ENCODE results near the gene RAB31. TPM values are rescaled to one million over a fixed set of nuclear protein-coding genes. Genes with fewer than 3 reads are reported as not detected.
"Not testable (repeated sequence)": the region's sequence is repeated elsewhere in the genome, so short reads cannot be mapped to it uniquely, and the experiment has no call there.

Gene RAB31
- total and polyA plus RNA-seq, 5 experiments from 2014 or later = 0.74 to 2.2 (median 1.3) TPM

- H3K27me3 Mint-ChIP-seq, POLR2A ChIA-PET, H3K4me1 Mint-ChIP-seq, H3K4me3 Mint-ChIP-seq, ATAC-seq, DNase-seq, H3K27ac Mint-ChIP-seq, H3K36me3 Mint-ChIP-seq, H3K9me3 Mint-ChIP-seq: not testable (repeated sequence)
Measured at GRCh38 chr18:9857479-9857998, 149.4 kb downstream of the RAB31 start.

GRCh38 chr18:9858642-9859041 is 150.5 kb downstream of the RAB31 start:
- H3K4me3 Mint-ChIP-seq = no peak overlapping the region
- POLR2A ChIA-PET = no interaction called here
- no peak overlapping the region for H3K27ac Mint-ChIP-seq

GRCh38 chr18:9859232-9859631 is 151.1 kb downstream of the RAB31 start:
- POLR2A ChIA-PET = no interaction called here
- no peak for DNase-seq
- ATAC-seq = no peak
- Mint-ChIP-seq H3K4me1 (peaks cover 0 to 3% (median 0%) of the 10 kb centered on the region in 4 donors), H3K27ac (no peak overlapping the region), H3K4me3 (no peak overlapping the region), H3K36me3 (no peaks in the 10 kb centered on the region), H3K9me3 (peaks cover 0 to 1% (median 0%) of the 10 kb centered on the region in 9 donors), H3K27me3 (peaks cover 0 to 7% (median 3%) of the 10 kb centered on the region in 5 donors)

More at GRCh38 chr18:9858642-9859041, 150.5 kb downstream of the RAB31 start:
- H3K36me3 Mint-ChIP-seq = no peaks in the 10 kb centered on the region
- no peak for ATAC-seq
- H3K4me1 Mint-ChIP-seq = peaks cover 0 to 3% (median 0%) of the 10 kb centered on the region in 4 donors
- DNase-seq = no peak
- H3K27me3 Mint-ChIP-seq = peaks cover 0 to 7% (median 3%) of the 10 kb centered on the region in 5 donors
- H3K9me3 Mint-ChIP-seq = peaks cover 0 to 1% (median 0%) of the 10 kb centered on the region in 9 donors

- ATAC-seq (no peak), DNase-seq (no peak)
- no peak overlapping the region for H3K4me3 Mint-ChIP-seq
- peaks cover 0 to 3% (median 0%) of the 10 kb centered on the region in 4 donors for H3K4me1 Mint-ChIP-seq
- H3K27me3 Mint-ChIP-seq = peaks cover 0 to 7% (median 4%) of the 10 kb centered on the region in 5 donors
- H3K36me3 Mint-ChIP-seq = peaks cover 0 to 5% (median 2%) of the 10 kb centered on the region in 3 donors
- no peak overlapping the region for H3K27ac Mint-ChIP-seq
- POLR2A ChIA-PET = interaction anchor here (0.7 kb wide), 1 partner anchor 65 kb away, joined by 7 read pairs; no protein-coding TSS in a partner anchor
- peaks cover 0 to 10% (median 6%) of the 10 kb centered on the region in 9 donors for H3K9me3 Mint-ChIP-seq
Measured at GRCh38 chr18:9860682-9861081, 152.6 kb downstream of the RAB31 start.

- Mint-ChIP-seq H3K27me3 (peaks cover 0 to 12% (median 4%) of the 10 kb centered on the region in 5 donors), H3K36me3 (peaks cover 0 to 10% (median 7%) of the 10 kb centered on the region in 3 donors), H3K4me1 (peaks cover 0 to 3% (median 0%) of the 10 kb centered on the region in 4 donors), H3K9me3 (peaks cover 0 to 14% (median 11%) of the 10 kb centered on the region in 9 donors), H3K4me3 (no peak overlapping the region), H3K27ac (no peak overlapping the region)
- ATAC-seq (no peak), DNase-seq (no peak)
- POLR2A ChIA-PET = interaction anchor here (0.7 kb wide), 1 partner anchor 65 kb away, joined by 7 read pairs; no protein-coding TSS in a partner anchor
Measured at GRCh38 chr18:9861157-9861556, 153.1 kb downstream of the RAB31 start.

- peaks cover 0 to 3% (median 0%) of the 10 kb centered on the region in 4 donors for H3K4me1 Mint-ChIP-seq
- H3K9me3 Mint-ChIP-seq = peaks cover 2 to 20% (median 17%) of the 10 kb centered on the region in 9 donors
- DNase-seq (no peak), ATAC-seq (no peak)
- POLR2A ChIA-PET = interaction anchor here (0.6 kb wide), 1 partner anchor 12 kb away, joined by 3 read pairs; no protein-coding TSS in a partner anchor
- peaks cover 0 to 12% (median 9%) of the 10 kb centered on the region in 3 donors for H3K36me3 Mint-ChIP-seq
- H3K27me3 Mint-ChIP-seq = peaks cover 0 to 14% (median 4%) of the 10 kb centered on the region in 5 donors
- no peak overlapping the region for H3K4me3 Mint-ChIP-seq
- no peak overlapping the region for H3K27ac Mint-ChIP-seq
Measured at GRCh38 chr18:9861933-9862332, 153.8 kb downstream of the RAB31 start.

- no peak overlapping the region for H3K27ac Mint-ChIP-seq
- H3K36me3 Mint-ChIP-seq = peaks cover 0 to 12% (median 9%) of the 10 kb centered on the region in 3 donors
- no peak for DNase-seq
Measured at GRCh38 chr18:9862686-9863085, 154.6 kb downstream of the RAB31 start.

GRCh38 chr18:9863282-9863681 is 155.2 kb downstream of the RAB31 start:
- POLR2A ChIA-PET = no interaction called here
- no peak overlapping the region for H3K4me3 Mint-ChIP-seq
- peaks cover 0 to 12% (median 9%) of the 10 kb centered on the region in 3 donors for H3K36me3 Mint-ChIP-seq
- H3K27ac Mint-ChIP-seq = no peak overlapping the region
- peaks cover 0 to 3% (median 0%) of the 10 kb centered on the region in 4 donors for H3K4me1 Mint-ChIP-seq
- H3K9me3 Mint-ChIP-seq = peaks cover 4 to 25% (median 18%) of the 10 kb centered on the region in 9 donors
- DNase-seq (no peak), ATAC-seq (no peak)
- peaks cover 0 to 14% (median 4%) of the 10 kb centered on the region in 5 donors for H3K27me3 Mint-ChIP-seq

More at GRCh38 chr18:9862686-9863085, 154.6 kb downstream of the RAB31 start:
- ATAC-seq = no peak
- H3K27me3 Mint-ChIP-seq = peaks cover 0 to 14% (median 4%) of the 10 kb centered on the region in 5 donors
- H3K4me3 Mint-ChIP-seq = no peak overlapping the region
- peaks cover 0 to 3% (median 0%) of the 10 kb centered on the region in 4 donors for H3K4me1 Mint-ChIP-seq
- H3K9me3 Mint-ChIP-seq = peaks cover 4 to 24% (median 18%) of the 10 kb centered on the region in 9 donors
- POLR2A ChIA-PET = interaction anchor here (0.6 kb wide), 1 partner anchor 12 kb away, joined by 3 read pairs; no protein-coding TSS in a partner anchor

- no peak for DNase-seq
- no peak for ATAC-seq
- Mint-ChIP-seq H3K4me3 (no peak overlapping the region), H3K9me3 (peaks cover 4 to 28% (median 18%) of the 10 kb centered on the region in 9 donors), H3K27me3 (peaks cover 2 to 20% (median 7%) of the 10 kb centered on the region in 5 donors), H3K36me3 (peaks cover 0 to 12% (median 9%) of the 10 kb centered on the region in 3 donors), H3K4me1 (peaks cover 0 to 3% (median 1%) of the 10 kb centered on the region in 4 donors), H3K27ac (no peak overlapping the region)
- POLR2A ChIA-PET = no interaction called here
Measured at GRCh38 chr18:9865764-9866490, 157.8 kb downstream of the RAB31 start.

GRCh38 chr18:9866627-9867026 is 158.5 kb downstream of the RAB31 start:
- ATAC-seq (no peak), DNase-seq (no peak)
- H3K9me3 Mint-ChIP-seq = peaks cover 4 to 28% (median 18%) of the 10 kb centered on the region in 9 donors
- H3K27ac Mint-ChIP-seq = no peak overlapping the region
- H3K36me3 Mint-ChIP-seq = peaks cover 0 to 12% (median 9%) of the 10 kb centered on the region in 3 donors
- H3K4me1 Mint-ChIP-seq = peaks cover 0 to 3% (median 1%) of the 10 kb centered on the region in 4 donors
- H3K4me3 Mint-ChIP-seq = no peak overlapping the region
- H3K27me3 Mint-ChIP-seq = peaks cover 4 to 24% (median 12%) of the 10 kb centered on the region in 5 donors
- POLR2A ChIA-PET = no interaction called here

GRCh38 chr18:9867071-9867594 is 159.0 kb downstream of the RAB31 start:
- peaks cover 0 to 3% (median 1%) of the 10 kb centered on the region in 4 donors for H3K4me1 Mint-ChIP-seq
- peaks cover 4 to 24% (median 12%) of the 10 kb centered on the region in 5 donors for H3K27me3 Mint-ChIP-seq
- peaks cover 4 to 28% (median 18%) of the 10 kb centered on the region in 9 donors for H3K9me3 Mint-ChIP-seq
- DNase-seq (no peak), ATAC-seq (no peak)
- no peak overlapping the region for H3K4me3 Mint-ChIP-seq
- POLR2A ChIA-PET = no interaction called here
- H3K27ac Mint-ChIP-seq = no peak overlapping the region
- peaks cover 0 to 12% (median 9%) of the 10 kb centered on the region in 3 donors for H3K36me3 Mint-ChIP-seq

GRCh38 chr18:9868857-9869714 is 161.0 kb downstream of the RAB31 start:
- Mint-ChIP-seq H3K9me3 (peaks cover 4 to 28% (median 18%) of the 10 kb centered on the region in 9 donors), H3K4me1 (peaks cover 0 to 3% (median 1%) of the 10 kb centered on the region in 4 donors), H3K4me3 (no peak overlapping the region), H3K36me3 (peaks cover 0 to 12% (median 9%) of the 10 kb centered on the region in 3 donors), H3K27me3 (peaks cover 4 to 24% (median 15%) of the 10 kb centered on the region in 5 donors), H3K27ac (no peak overlapping the region)
- no peak for DNase-seq
- no peak for ATAC-seq
- POLR2A ChIA-PET = no interaction called here
